Femur (tissue), 1 donor: ENCODE measurements around the gene C12orf56.
A peak's percentile ranks its signal among the peaks of the same experiment; 100 is the strongest.
"Not testable (repeated sequence)": the region's sequence is repeated elsewhere in the genome, so short reads cannot be mapped to it uniquely, and the experiment has no call there.

Experiments
- DNase-seq: peaks from one replicate; pipeline ENCODE4 v3.0.0-alpha.2; 2017

C12orf56 gene

DNA sequence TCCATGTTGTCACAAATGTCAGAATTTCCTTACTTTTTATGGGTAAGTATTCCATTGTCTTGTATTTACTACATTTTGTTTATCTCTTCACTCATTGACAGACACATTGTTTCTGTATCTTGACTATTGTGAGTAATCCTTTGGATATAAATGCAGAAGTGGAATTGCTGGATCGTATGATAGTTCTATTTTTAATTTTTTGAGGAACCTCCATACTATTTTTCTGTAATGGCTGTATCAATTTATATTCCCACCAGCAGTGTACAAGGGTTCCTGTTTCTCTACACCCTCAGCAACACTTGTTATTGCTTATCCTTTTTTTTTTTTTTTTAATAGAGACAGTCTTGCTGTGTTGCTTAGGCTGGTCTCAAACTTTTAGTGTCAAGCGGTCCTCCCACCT, 164.9 kb downstream of the C12orf56 start:
- DNase-seq: no peak

DNA sequence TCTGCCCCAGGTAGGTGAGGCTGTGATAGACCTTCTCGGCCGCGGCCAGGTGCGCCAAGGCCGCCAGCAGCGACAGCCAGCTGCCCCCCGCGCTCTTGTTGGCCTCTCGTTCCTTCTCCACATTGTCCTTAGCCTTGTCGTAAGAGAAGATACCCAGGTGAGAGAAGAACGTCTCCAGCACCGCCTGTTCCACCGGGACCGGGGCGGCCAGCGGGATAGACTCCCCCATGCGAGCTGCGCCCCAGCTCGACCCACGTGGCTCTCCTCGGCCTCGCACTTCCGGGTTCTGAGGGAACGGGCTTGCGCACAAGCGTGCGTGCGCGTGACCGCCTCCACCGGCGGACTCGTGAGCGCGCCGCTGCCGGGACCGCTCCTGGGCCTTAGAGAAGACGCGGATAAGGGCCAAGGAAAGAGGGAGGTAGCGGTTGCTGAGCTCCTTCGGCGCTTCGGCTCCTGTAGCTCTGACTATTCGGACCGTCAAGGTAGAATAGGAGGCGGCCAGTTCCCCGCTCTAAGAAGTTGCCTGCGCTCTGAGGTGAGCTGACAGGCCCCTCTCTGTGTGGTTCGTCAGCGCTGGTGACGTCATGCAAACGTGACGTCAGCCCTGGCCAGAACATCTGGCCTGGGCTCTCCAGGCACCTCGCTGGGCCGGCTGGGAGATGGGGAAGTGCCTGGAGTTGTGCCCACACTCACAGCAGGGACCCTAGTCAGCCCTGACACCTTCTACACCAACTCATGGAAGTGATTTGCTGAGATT, 168.4 kb downstream of the C12orf56 start, which contains the start of gene KICS2:
Gene KICS2 (minus strand): TSS at position 288 of the 757 bp plus-strand sequence. CDS start 59 bp downstream, at position 229.
- DNase-seq: peak; percentile 96

DNA sequence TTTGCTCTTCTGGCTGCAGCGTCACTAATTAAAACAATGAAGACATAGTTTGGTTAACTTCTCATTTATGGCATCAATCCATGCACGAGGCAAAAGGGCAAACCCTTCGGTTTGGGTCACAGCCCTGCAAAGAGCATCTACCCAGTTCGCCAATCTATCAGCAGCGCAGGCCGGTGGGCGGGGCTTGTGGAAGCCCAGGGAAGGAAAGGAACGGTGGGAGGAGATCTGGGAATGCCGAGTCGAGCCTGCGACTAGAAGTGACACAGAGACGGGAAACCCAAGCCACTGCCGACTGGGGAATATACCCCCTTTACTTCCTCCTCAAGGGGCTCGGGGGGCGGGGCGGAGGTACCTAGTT, 168.9 kb downstream of the C12orf56 start:
- peak; percentile 88 for DNase-seq

DNA sequence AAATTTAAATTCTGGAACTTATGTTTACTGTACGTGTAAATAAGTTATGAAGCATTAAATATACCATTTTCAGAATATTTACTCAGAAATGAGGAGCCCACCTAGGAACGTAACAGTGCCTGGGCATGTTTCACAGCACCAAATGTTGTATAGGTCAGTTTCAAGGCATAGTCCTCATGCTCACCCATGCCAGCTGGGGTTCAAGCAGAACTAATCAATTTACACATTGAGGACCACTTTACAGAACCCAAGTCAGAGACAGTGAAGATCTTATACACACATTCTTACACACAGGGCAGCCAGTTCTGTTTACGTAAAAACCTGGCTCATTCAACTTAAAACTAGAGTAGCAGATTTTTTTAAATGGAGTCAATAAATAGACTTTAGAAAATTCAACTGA, 170.5 kb downstream of the C12orf56 start:
- no peak for DNase-seq

DNA sequence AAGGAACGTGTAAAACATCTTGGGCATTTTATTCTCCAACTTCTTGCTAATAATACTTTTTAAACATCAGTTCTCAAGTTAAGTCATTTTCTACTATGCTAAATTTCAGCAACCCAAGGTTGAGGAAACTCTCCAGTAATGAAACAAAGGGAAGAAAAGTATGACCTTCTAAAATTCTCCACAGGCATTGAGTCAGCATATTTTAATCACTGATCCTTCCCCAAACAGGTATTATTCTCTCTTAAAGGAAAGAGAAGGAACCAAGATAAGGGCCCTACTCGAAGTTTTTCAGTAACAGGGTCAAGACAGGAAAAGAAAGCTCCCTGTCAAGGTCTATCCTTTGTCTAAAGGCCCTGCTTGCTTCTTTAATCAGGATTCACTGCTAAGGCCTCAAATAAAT, 171.4 kb downstream of the C12orf56 start:
- no peak for DNase-seq

DNA sequence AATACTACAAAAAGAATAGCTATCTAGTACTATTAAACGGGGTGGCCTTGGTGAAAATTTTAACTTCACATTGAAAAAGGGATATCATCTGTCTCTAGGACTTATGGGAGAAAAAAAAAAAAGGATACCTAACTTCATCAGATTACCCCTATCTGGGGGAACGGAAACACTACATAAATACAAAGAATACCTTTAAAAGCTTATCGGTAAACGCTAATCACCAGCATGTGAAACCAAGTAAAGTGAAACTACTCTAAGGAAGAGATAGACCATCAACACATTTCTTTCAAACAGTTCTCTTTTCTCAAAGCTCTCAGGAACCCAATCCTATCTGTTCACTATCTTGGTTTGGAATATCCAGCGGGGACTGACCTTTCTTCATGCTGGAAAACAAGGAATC, 172.0 kb downstream of the C12orf56 start:
- no peak for DNase-seq

DNA sequence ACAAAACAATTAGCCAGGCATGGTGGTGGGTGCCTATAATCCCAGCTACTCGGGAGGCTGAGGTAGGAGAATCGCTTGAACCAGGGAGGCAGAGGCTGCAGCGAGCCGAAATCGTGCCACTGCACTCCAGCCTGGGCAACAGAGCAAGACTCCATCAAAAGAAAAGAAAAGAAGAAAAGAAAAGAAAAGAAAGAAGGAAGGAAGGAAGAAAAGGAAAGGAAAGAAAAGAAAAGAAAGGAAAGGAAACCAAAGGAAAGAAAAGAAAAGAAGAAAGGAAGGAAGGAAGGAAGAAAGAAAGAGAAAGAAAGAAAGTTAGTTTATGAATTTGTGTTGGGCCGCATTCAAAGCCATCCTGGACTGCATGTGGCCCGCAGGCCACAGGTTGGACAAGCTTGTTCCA, 172.9 kb downstream of the C12orf56 start:
- DNase-seq: not testable (repeated sequence)

DNA sequence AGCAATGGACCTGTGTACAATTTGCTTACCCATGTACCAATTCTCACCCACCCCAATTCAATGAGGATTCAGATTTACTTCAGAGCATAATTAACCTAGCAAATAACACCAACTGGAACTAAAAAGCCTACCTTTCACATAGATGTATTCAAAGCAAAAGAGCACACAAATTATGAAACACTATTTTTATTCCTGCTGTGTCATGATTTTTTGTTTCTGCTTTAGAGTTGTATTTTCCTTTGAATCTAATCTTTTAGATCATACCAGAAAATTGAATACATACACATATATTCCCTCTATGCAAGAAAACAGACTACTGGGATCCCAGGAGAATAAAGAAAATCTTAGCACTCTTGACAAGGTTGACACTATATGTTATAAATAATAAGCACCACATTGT, 174.3 kb downstream of the C12orf56 start:
- no peak for DNase-seq
